ENCODE measurements around the gene OCLN.
"Not testable (repeated sequence)": the region's sequence is repeated elsewhere in the genome, so short reads cannot be mapped to it uniquely, and the experiment has no call there.

OCLN gene

GRCh38 chr5:69530561-69531405, 38.2 kb downstream of the OCLN start:
- DNase-seq, result no peak

GRCh38 chr5:69531406-69531801, 38.8 kb downstream of the OCLN start:
- DNase-seq, result no peak

- not testable (repeated sequence) for DNase-seq
Observed at GRCh38 chr5:69537911-69538310, 45.3 kb downstream of the OCLN start.

GRCh38 chr5:69538735-69539134, 46.1 kb downstream of the OCLN start:
- not testable (repeated sequence) for DNase-seq

- DNase-seq, result not testable (repeated sequence)
Observed at GRCh38 chr5:69541347-69541746, 48.8 kb downstream of the OCLN start.

GRCh38 chr5:69542838-69543618, 50.4 kb downstream of the OCLN start:
- not testable (repeated sequence) for DNase-seq

- DNase-seq, result not testable (repeated sequence)
Observed at GRCh38 chr5:69544602-69545001, 52.0 kb downstream of the OCLN start.

- peak; percentile 77 for DNase-seq
Observed at GRCh38 chr5:69559908-69560330, 67.3 kb downstream of the OCLN start, which contains the start of gene GTF2H2C. GTF2H2C (plus strand) TSS chr5:69560191; CDS start chr5:69565133, 4,942 bp downstream.

- DNase-seq, result not testable (repeated sequence)
Observed at GRCh38 chr5:69560587-69561431, 68.2 kb downstream of the OCLN start.

- DNase-seq, result not testable (repeated sequence)
Observed at GRCh38 chr5:69566172-69566571, 73.6 kb downstream of the OCLN start.

- DNase-seq, result not testable (repeated sequence)
Observed at GRCh38 chr5:69568072-69568471, 75.5 kb downstream of the OCLN start.

- not testable (repeated sequence) for DNase-seq
Observed at GRCh38 chr5:69583356-69583755, 90.8 kb downstream of the OCLN start.

GRCh38 chr5:69596114-69596840, 103.7 kb downstream of the OCLN start:
- not testable (repeated sequence) for DNase-seq

- not testable (repeated sequence) for DNase-seq
Observed at GRCh38 chr5:69601947-69602346, 109.4 kb downstream of the OCLN start.

- not testable (repeated sequence) for DNase-seq
Observed at GRCh38 chr5:69606839-69607238, 114.2 kb downstream of the OCLN start.
